OCI-LY1 (cell line): Measurements from ENCODE around the gene MRPL24.

Experiments used
- CTCF ChIP-seq: fragments of 200-600 bp; sonication (generic), shearing (Covaris generic); IDR thresholded peaks from 2 replicates; pipeline ENCODE4 v1.5.1; 2017; ENCODE audit warnings: mild to moderate bottlenecking, antibody characterized with exemption, low read length, moderate library complexity, mixed read lengths
- EZH2 ChIP-seq: fragments of 200-600 bp; sonication (generic), shearing (Covaris generic); IDR thresholded peaks from 2 replicates; pipeline ENCODE4 v1.8.0; 2017; ENCODE audit warnings: borderline replicate concordance, mixed run types, mild to moderate bottlenecking, antibody characterized with exemption, low read length, moderate library complexity, mixed read lengths

GRCh38 chr1:156748670-156749418 is 8.0 kb upstream of the MRPL24 start:
- no peak for TF ChIP-seq CTCF
- TF ChIP-seq EZH2: no peak
